K562 (cell line): ENCODE results near the gene SORCS2. TPM values are rescaled to one million over a fixed set of nuclear protein-coding genes. Genes with fewer than 3 reads are reported as not detected.

Experiments
- ATAC-seq: fragments of 200-7000 bp; cut with Tn5 transposase; 3 replicates; pipeline ENCODE4 v1.9.1; 2020; ENCODE audit warnings: moderate library complexity
- BruUV-seq: library from RNA; stranded (reverse); fragments of 400-500 nt; replicated peaks from 2 replicates; lab custom pipeline; 2021; lab: Mats Ljungman, UMichigan
- CTCF ChIA-PET: fragments of 300-600 bp; formaldehyde crosslinking; extraction: SDS; loops from one replicate; lab custom pipeline; 2021; ENCODE audit warnings: low intra/inter-chr PET ratio; lab: Yijun Ruan, JAX
- POLR2A ChIA-PET: fragments of 300-600, 350-650 bp; sonication (Branson Sonifier 250); formaldehyde crosslinking; extraction: SDS; loops from one replicate; lab custom pipeline; 2021; ENCODE audit warnings: antibody characterized with exemption, inconsistent platforms; lab: Yijun Ruan, JAX
- DNase-seq, 4 experiments: peaks; one replicate each; pipeline versions ENCODE4 v3.0.0 to v3.0.0-alpha.2; 2011 to 2018; ENCODE audit warnings: low spot score in 3 of 4, mixed read lengths in 3 of 4; ENCODE audit errors: extremely low read depth in 1 of 4
- FAIRE-seq: peaks from 2 replicates; lab custom pipeline; 2011; peaks lifted over from hg19 to GRCh38; lab: Jason Lieb, UNC
- H2AFZ ChIP-seq: 2 replicates; pipeline ENCODE4 v1.6.0; 2011; ENCODE audit warnings: low read depth, low read length, control low read depth, inconsistent platforms
- H3K27ac ChIP-seq: fragments of 200-600 bp; 3 replicates; pipeline ENCODE4 v1.8.0; 2011; ENCODE audit warnings: low read depth, mild to moderate bottlenecking, control low read depth, inconsistent platforms, low read length, moderate library complexity, mixed read lengths; ENCODE audit errors: extremely low read depth
- H3K27me3 ChIP-seq, 2 experiments: fragments of 300-600 bp in 1 of 2; 2 replicates in 1 of 2; 3 replicates in 1 of 2; pipeline versions ENCODE4 v1.6.0 to v1.8.0; 2011; ENCODE audit warnings: inconsistent platforms in 2 of 2, low read length in 2 of 2, mild to moderate bottlenecking in 1 of 2, mixed read lengths in 1 of 2, moderate library complexity in 1 of 2; ENCODE audit not compliant: control insufficient read depth in 2 of 2, insufficient read depth in 2 of 2
- H3K36me3 ChIP-seq: fragments of 300-600 bp; 3 replicates; pipeline ENCODE4 v1.8.0; 2011; ENCODE audit warnings: mild to moderate bottlenecking, low read length, inconsistent platforms; ENCODE audit not compliant: control insufficient read depth, insufficient read depth
- H3K4me1 ChIP-seq, 2 experiments: fragments of 200-600 bp in 1 of 2; replicated peaks in 1 of 2; 2 replicates in 1 of 2; 3 replicates in 1 of 2; pipeline versions ENCODE4 v1.5.1 to v1.8.0; 2011; ENCODE audit warnings: inconsistent platforms in 2 of 2, low read length in 2 of 2, mild to moderate bottlenecking in 1 of 2, mixed read lengths in 1 of 2, moderate library complexity in 1 of 2; ENCODE audit not compliant: control insufficient read depth in 2 of 2, insufficient read depth in 2 of 2
- H3K4me2 ChIP-seq: 2 replicates; pipeline ENCODE4 v1.6.1; 2011; ENCODE audit warnings: low read length, control low read depth, inconsistent platforms, mixed read lengths; ENCODE audit not compliant: insufficient read depth
- H3K4me3 ChIP-seq: fragments of 200-600 bp; sonication (generic), shearing (Covaris generic); 2 replicates; pipeline ENCODE4 v1.5.1; 2016; ENCODE audit warnings: control low read depth, inconsistent platforms
- H3K79me2 ChIP-seq: fragments of 200-600 bp; 3 replicates; pipeline ENCODE4 v1.8.0; 2011; ENCODE audit warnings: low read length, inconsistent platforms; ENCODE audit not compliant: control insufficient read depth, insufficient read depth
- H3K9ac ChIP-seq, 2 experiments: 2 replicates each; pipeline versions ENCODE4 v1.6.0 to v1.6.1; 2011; ENCODE audit warnings: low read depth in 2 of 2, low read length in 2 of 2, control low read depth in 1 of 2, inconsistent platforms in 1 of 2, mild to moderate bottlenecking in 1 of 2, mixed read lengths in 1 of 2; ENCODE audit not compliant: insufficient read depth in 1 of 2
- H3K9me1 ChIP-seq: one replicate; pipeline ENCODE4 v1.6.0; 2011; ENCODE audit warnings: inconsistent platforms, mild to moderate bottlenecking, low read length, moderate library complexity; ENCODE audit not compliant: control insufficient read depth, insufficient read depth
- H3K9me3 ChIP-seq: replicated peaks from 2 replicates; pipeline ENCODE4 v1.5.1; 2011; ENCODE audit warnings: low read depth, low read length, inconsistent platforms; ENCODE audit not compliant: control insufficient read depth, insufficient read depth
- H4K20me1 ChIP-seq: replicated peaks from 2 replicates; pipeline ENCODE4 v1.6.1; 2011; ENCODE audit warnings: low read length, inconsistent platforms, mixed read lengths; ENCODE audit not compliant: control insufficient read depth, insufficient read depth
- NCOR1 ChIP-seq: fragments of 450-650 bp; IDR thresholded peaks from 2 replicates; pipeline ENCODE4 v1.6.1; 2016; ENCODE audit warnings: mild to moderate bottlenecking, moderate library complexity
- RAD21 ChIP-seq, 2 experiments: fragments of 250-450 bp in 1 of 2; fragments of 450-650 bp in 1 of 2; sonication (Bioruptor Pico) in 1 of 2; formaldehyde crosslinking in 1 of 2; IDR thresholded peaks in 1 of 2; conservative IDR thresholded peaks in 1 of 2; 2 replicates each; pipeline versions ENCODE4 v1.4.0 to v1.8.0; 2020 to 2022; ENCODE audit warnings: mild to moderate bottlenecking in 2 of 2, moderate library complexity in 1 of 2
- SP1 ChIP-seq: sonication (generic); formaldehyde crosslinking; IDR thresholded peaks from 2 replicates; pipeline ENCODE4 v1.8.1; 2022; ENCODE audit warnings: mild to moderate bottlenecking, missing genetic modification reagents
- TCF7 ChIP-seq: sonication (generic); IDR thresholded peaks from 2 replicates; pipeline ENCODE4 v1.6.1; 2016; ENCODE audit warnings: antibody characterized with exemption, borderline replicate concordance
- ZNF277 ChIP-seq: fragments of 250-450 bp; sonication (Bioruptor Pico); IDR thresholded peaks from 2 replicates; pipeline ENCODE4 v1.8.0; 2022; ENCODE audit warnings: inconsistent platforms, mild to moderate bottlenecking, moderate library complexity, borderline replicate concordance
- ZNF408 ChIP-seq: fragments of 250-450 bp; sonication (Bioruptor Pico); IDR thresholded peaks from 2 replicates; pipeline ENCODE4 v1.4.0; 2020; ENCODE audit warnings: low read depth, mild to moderate bottlenecking, moderate library complexity
- WGBS: fragments of 100-300 bp; shearing (Covaris generic); methylation state at CpG from one replicate; pipeline ENCODE4 v1.1.6; 2016; ENCODE audit warnings: low coverage, mixed read lengths; ENCODE audit not compliant: insufficient coverage; ENCODE audit errors: missing lambda C conversion rate; 5-methylcytosine and 5-hydroxymethylcytosine counted together
- in situ Hi-C: fragments of 300-500 bp; cut with MboI; formaldehyde crosslinking; loops from 4 replicates; pipeline ENCODE4 v1.15.0; 2018; ENCODE audit warnings: inconsistent platforms, mixed read lengths
- intact Hi-C: fragments of 100-400 bp; cut with micrococcal nuclease; formaldehyde crosslinking; loops from 2 replicates; pipeline ENCODE4 v1.14.2; 2022
- polyA plus RNA-seq, 8 experiments: library from polyadenylated mRNA; depleted of rRNA in 4 of 8; stranded (reverse) in 5 of 8; unstranded in 3 of 8; fragments of >200 nt; fragmentation: Nextera tagmentation in 2 of 8; fragmentation: Illumina TruSeq in 1 of 8; extraction: Ambion mirVana in 2 of 8; extraction: Trizol in 1 of 8; gene quantifications; 2 replicates each; pipeline versions ENCODE4 v1.2.1 to v1.2.3, GENCODE V29; 2011 to 2014; ENCODE audit warnings: inconsistent platforms in 1 of 8, missing spikeins in 1 of 8
- total RNA-seq, 7 experiments: library from RNA; depleted of rRNA in 6 of 7; stranded (reverse); fragments of >200 nt in 6 of 7; fragmentation: Illumina TruSeq in 2 of 7; extraction: Trizol in 2 of 7; gene quantifications; 2 replicates each; pipeline versions ENCODE4 v1.2.1 to v1.2.3, GENCODE V29; 2011 to 2021; ENCODE audit warnings: low replicate concordance in 1 of 7

Gene SORCS2
- total and polyA plus RNA-seq, 9 of the 15 experiments (the other 6 are each of a cell fraction or from before 2014, with no cell fraction given) = not detected

GRCh38 chr4:7268941-7269340 lies 76.6 kb downstream of the SORCS2 start:
- FAIRE-seq (no peak), DNase-seq (no peak), ATAC-seq (no peak)
- Histone ChIP-seq H3K9me3 (no peaks in the 10 kb centered on the region), H3K4me2 (no peak overlapping the region), H3K4me3 (no peak overlapping the region), H3K4me1 (no peaks in the 10 kb centered on the region), H4K20me1 (peaks cover 8% of the 10 kb centered on the region; the same call in 1 of the 2 replicates), H3K9ac (no peak overlapping the region), H3K36me3 (no peaks in the 10 kb centered on the region), H2AFZ (no peak overlapping the region), H3K27ac (no peak overlapping the region), H3K27me3 (peaks cover 16 to 84% of the 10 kb centered on the region in 2 experiments; a peak in 4 of 5 replicates), H3K79me2 (no peaks in the 10 kb centered on the region), H3K9me1 (no peaks in the 10 kb centered on the region)
- in situ Hi-C loops = no loop called here
- POLR2A ChIA-PET = no interaction called here
- 2% methylated on average over 5 of the region's 10 CpGs for WGBS
- intact Hi-C loops = no loop called here
- BruUV-seq = no TSS peak
- CTCF ChIA-PET = no interaction called here
- TF ChIP-seq SP1 (CRISPR knock-in tag) = no peak
- no peak for TF ChIP-seq NCOR1
- TF ChIP-seq ZNF408 (CRISPR knock-in tag) = no peak
- TF ChIP-seq RAD21 (CRISPR knock-in tag; conservative IDR thresholded peaks at IDR 0.05 in 1 of 2, IDR thresholded peaks at IDR 0.05 in 1 of 2) = no peak
- TF ChIP-seq ZNF277 (CRISPR knock-in tag) = no peak
- no peak for TF ChIP-seq TCF7
